HG03175 (cell line): ENCODE measurements around the gene SPATA18.
"Not testable (repeated sequence)": the region's sequence is repeated elsewhere in the genome, so short reads cannot be mapped to it uniquely, and the experiment has no call there.

Experiments used
- ATAC-seq: cut with Tn5 transposase; IDR thresholded peaks from one replicate; pipeline ENCODE4 v1.9.1; 2021; ENCODE audit warnings: mild to moderate bottlenecking, moderate library complexity; ENCODE audit not compliant: unreplicated experiment

Gene SPATA18

GRCh38 chr4:52105276-52105675, 54.2 kb downstream of the SPATA18 start:
- no peak for ATAC-seq

GRCh38 chr4:52106191-52106590, 55.1 kb downstream of the SPATA18 start:
- no peak for ATAC-seq

- ATAC-seq = no peak
Observed at GRCh38 chr4:52106660-52107059, 55.6 kb downstream of the SPATA18 start.

GRCh38 chr4:52107336-52107735, 56.2 kb downstream of the SPATA18 start:
- no peak for ATAC-seq

- ATAC-seq = no peak
Observed at GRCh38 chr4:52107745-52108144, 56.6 kb downstream of the SPATA18 start.

GRCh38 chr4:52110171-52110570, 59.1 kb downstream of the SPATA18 start:
- ATAC-seq = no peak

GRCh38 chr4:52111995-52112394, 60.9 kb downstream of the SPATA18 start:
- no peak for ATAC-seq

- no peak for ATAC-seq
Observed at GRCh38 chr4:52112411-52112810, 61.3 kb downstream of the SPATA18 start.

- no peak for ATAC-seq
Observed at GRCh38 chr4:52116641-52117040, 65.5 kb downstream of the SPATA18 start.

GRCh38 chr4:52126226-52126625, 75.1 kb downstream of the SPATA18 start:
- no peak for ATAC-seq

GRCh38 chr4:52126966-52127365, 75.9 kb downstream of the SPATA18 start:
- ATAC-seq = no peak

- ATAC-seq = no peak
Observed at GRCh38 chr4:52135171-52135570, 84.1 kb downstream of the SPATA18 start.

GRCh38 chr4:52137152-52137551, 86.0 kb downstream of the SPATA18 start:
- ATAC-seq = not testable (repeated sequence)

GRCh38 chr4:52142816-52143215, 91.7 kb downstream of the SPATA18 start:
- ATAC-seq = no peak

GRCh38 chr4:52143815-52144214, 92.7 kb downstream of the SPATA18 start:
- no peak for ATAC-seq

- no peak for ATAC-seq
Observed at GRCh38 chr4:52144372-52144771, 93.3 kb downstream of the SPATA18 start.
